ENCODE results near the gene CSTF1. TPM values are rescaled to one million over a fixed set of nuclear protein-coding genes. Genes with fewer than 3 reads are reported as not detected.

The CSTF1 gene
- total RNA-seq (2021; fragmentation: NEBNext Ultra II Directional; extraction: Animal tissue kit (Norgen Biotek cat#: 25700)): 10 to 100 TPM; 32.1 to 40.5 (median 34.6) TPM
- long read RNA-seq, full-length matches to known transcripts: 22 of 45 reads
- long read RNA-seq, partial matches to known transcripts: 3 of 45 reads
- long read RNA-seq, other reads (novel, unspliced or antisense): 20 of 45 reads

GRCh38 chr20:56392132-56392880 lies at the start of gene CSTF1, which contains the start of gene AURKA:
CSTF1 (plus strand) TSS chr20:56392645; CDS start chr20:56395553, 2,908 bp downstream.
AURKA (minus strand) TSS chr20:56392215; CDS start chr20:56388197, 4,018 bp downstream.
- H3K4me1 Mint-ChIP-seq (ENCODE audit: low read depth): peaks cover 36% of the 10 kb centered on the region
- peaks cover 43% of the 10 kb centered on the region for H3K36me3 Mint-ChIP-seq (ENCODE audit: low read depth)
- DNase-seq: peak; percentile 100
- no peak within 1 kb of the TSS for H3K4me3 Mint-ChIP-seq
- H3K9me3 Mint-ChIP-seq: no peaks in the 10 kb centered on the region
- TF ChIP-seq CTCF (IDR thresholded peaks at IDR 0.05): no peak
- no peak within 1 kb of the TSS for H3K27ac Mint-ChIP-seq
- no peaks in the 10 kb centered on the region; the same call in 1 of the 2 replicates for H3K27me3 Mint-ChIP-seq (ENCODE audit: insufficient read depth)

- no peak for DNase-seq
- Mint-ChIP-seq H3K9me3 (no peaks in the 10 kb centered on the region), H3K27me3 (ENCODE audit: insufficient read depth) (peaks cover 27% of the 10 kb centered on the region), H3K36me3 (ENCODE audit: low read depth) (no peaks in the 10 kb centered on the region), H3K4me3 (no peak overlapping the region), H3K27ac (no peak overlapping the region), H3K4me1 (ENCODE audit: low read depth) (peaks cover 5% of the 10 kb centered on the region; the same call in 1 of the 2 replicates)
- no peak for TF ChIP-seq CTCF (IDR thresholded peaks at IDR 0.05)
These were observed 49.7 kb upstream of the CSTF1 start for GRCh38 chr20:56342783-56343182.

- Mint-ChIP-seq H3K27me3 (ENCODE audit: insufficient read depth) (peaks cover 21% of the 10 kb centered on the region), H3K4me1 (ENCODE audit: low read depth) (peaks cover 14% of the 10 kb centered on the region), H3K9me3 (no peaks in the 10 kb centered on the region), H3K27ac (no peak overlapping the region), H3K4me3 (peak overlapping the region; percentile 30; the same call in 1 of the 2 replicates), H3K36me3 (ENCODE audit: low read depth) (no peaks in the 10 kb centered on the region)
- peak; percentile 85 for TF ChIP-seq CTCF (IDR thresholded peaks at IDR 0.05)
- DNase-seq: peak; percentile 18
These were observed 48.5 kb upstream of the CSTF1 start for GRCh38 chr20:56343861-56344381.

- Mint-ChIP-seq H3K27ac (no peak overlapping the region), H3K27me3 (ENCODE audit: insufficient read depth) (peaks cover 11% of the 10 kb centered on the region), H3K4me3 (no peak overlapping the region), H3K4me1 (ENCODE audit: low read depth) (peaks cover 30% of the 10 kb centered on the region), H3K9me3 (no peaks in the 10 kb centered on the region), H3K36me3 (ENCODE audit: low read depth) (no peaks in the 10 kb centered on the region)
- TF ChIP-seq CTCF (IDR thresholded peaks at IDR 0.05): no peak
- no peak for DNase-seq
These were observed 46.5 kb upstream of the CSTF1 start for GRCh38 chr20:56345911-56346310.

GRCh38 chr20:56347628-56348304 lies 44.7 kb upstream of the CSTF1 start:
- no peak for DNase-seq
- H3K4me3 Mint-ChIP-seq: no peak overlapping the region
- H3K36me3 Mint-ChIP-seq (ENCODE audit: low read depth): no peaks in the 10 kb centered on the region
- no peak for TF ChIP-seq CTCF (IDR thresholded peaks at IDR 0.05)
- H3K4me1 Mint-ChIP-seq (ENCODE audit: low read depth): peaks cover 45% of the 10 kb centered on the region
- H3K27ac Mint-ChIP-seq: no peak overlapping the region
- peaks cover 11% of the 10 kb centered on the region for H3K27me3 Mint-ChIP-seq (ENCODE audit: insufficient read depth)
- no peaks in the 10 kb centered on the region for H3K9me3 Mint-ChIP-seq

All from HFFc6 (cell line).